H9 (cell line): ENCODE results near the gene EGLN3. TPM values are rescaled to one million over a fixed set of nuclear protein-coding genes. Genes with fewer than 3 reads are reported as not detected.
"Not testable (repeated sequence)": the region's sequence is repeated elsewhere in the genome, so short reads cannot be mapped to it uniquely, and the experiment has no call there.

ENCODE experiments used
- DNase-seq: peaks from one replicate; pipeline ENCODE4 v3.0.0-alpha.2; 2017
- H2AFZ ChIP-seq: one replicate; pipeline ENCODE4 v1.6.1; 2013; ENCODE audit warnings: mild to moderate bottlenecking, low read length, control low read depth, moderate library complexity
- H2AK5ac ChIP-seq: 2 replicates; pipeline ENCODE4 v1.6.1; 2013; ENCODE audit warnings: low read length, control low read depth, mixed read lengths; ENCODE audit not compliant: insufficient read length
- H2BK120ac ChIP-seq: one replicate; pipeline ENCODE4 v1.6.1; 2013; ENCODE audit warnings: low read depth, mild to moderate bottlenecking, low read length, control low read depth, inconsistent platforms; ENCODE audit not compliant: poor library complexity, severe bottlenecking
- H2BK12ac ChIP-seq: 2 replicates; pipeline ENCODE4 v1.6.1; 2013; ENCODE audit warnings: low read length, control low read depth, mixed read lengths, low read depth; ENCODE audit not compliant: insufficient read length
- H2BK15ac ChIP-seq: 2 replicates; pipeline ENCODE4 v1.6.1; 2013; ENCODE audit warnings: low read depth, low read length, control low read depth
- H2BK20ac ChIP-seq: one replicate; pipeline ENCODE4 v1.6.1; 2013; ENCODE audit warnings: low read depth, mild to moderate bottlenecking, low read length, control low read depth, inconsistent platforms; ENCODE audit not compliant: poor library complexity, severe bottlenecking
- H2BK5ac ChIP-seq: 2 replicates; pipeline ENCODE4 v1.6.1; 2013; ENCODE audit warnings: low read length, control low read depth, mixed read lengths; ENCODE audit not compliant: insufficient read length
- H3K14ac ChIP-seq: 2 replicates; pipeline ENCODE4 v1.6.1; 2013; ENCODE audit warnings: low read length, control low read depth; ENCODE audit not compliant: insufficient read depth
- H3K18ac ChIP-seq: 2 replicates; pipeline ENCODE4 v1.6.1; 2013; ENCODE audit warnings: low read depth, mild to moderate bottlenecking, mixed read lengths, low read length, control low read depth; ENCODE audit not compliant: insufficient read length
- H3K23ac ChIP-seq: 2 replicates; pipeline ENCODE4 v1.6.1; 2013; ENCODE audit warnings: low read length, control low read depth, mixed read lengths, low read depth; ENCODE audit not compliant: insufficient read length
- H3K23me2 ChIP-seq: 2 replicates; pipeline ENCODE4 v1.6.1; 2013; ENCODE audit warnings: low read depth, mild to moderate bottlenecking, mixed read lengths, low read length, control low read depth; ENCODE audit not compliant: insufficient read length, poor library complexity, severe bottlenecking
- H3K27ac ChIP-seq: 2 replicates; pipeline ENCODE4 v1.5.1; 2013; ENCODE audit warnings: low read length, control low read depth, mixed read lengths, low read depth; ENCODE audit not compliant: insufficient read length
- H3K27me3 ChIP-seq: 2 replicates; pipeline ENCODE4 v1.6.1; 2013; ENCODE audit warnings: low read length, control low read depth, inconsistent platforms; ENCODE audit not compliant: insufficient read depth
- H3K4ac ChIP-seq: 2 replicates; pipeline ENCODE4 v1.6.1; 2013; ENCODE audit warnings: low read depth, mild to moderate bottlenecking, control low read depth, inconsistent platforms, low read length, moderate library complexity
- H3K4me1 ChIP-seq: 2 replicates; pipeline ENCODE4 v1.6.1; 2013; ENCODE audit warnings: low read length, control low read depth, inconsistent platforms; ENCODE audit not compliant: insufficient read depth
- H3K4me2 ChIP-seq: 2 replicates; pipeline ENCODE4 v1.6.1; 2013; ENCODE audit warnings: low read length, control low read depth, mixed read lengths; ENCODE audit not compliant: insufficient read length, insufficient read depth
- H3K56ac ChIP-seq: 2 replicates; pipeline ENCODE4 v1.6.1; 2013; ENCODE audit warnings: low read depth, mild to moderate bottlenecking, mixed read lengths, low read length, control low read depth; ENCODE audit not compliant: insufficient read length
- H3K79me1 ChIP-seq: 2 replicates; pipeline ENCODE4 v1.6.1; 2013; ENCODE audit warnings: low read depth, mild to moderate bottlenecking, moderate library complexity, low read length, control low read depth, inconsistent platforms; ENCODE audit not compliant: insufficient read depth, poor library complexity, severe bottlenecking
- H3K79me2 ChIP-seq: 2 replicates; pipeline ENCODE4 v1.6.1; 2013; ENCODE audit warnings: low read length, control low read depth, inconsistent platforms; ENCODE audit not compliant: insufficient read depth
- H3K9ac ChIP-seq: 2 replicates; pipeline ENCODE4 v1.6.1; 2013; ENCODE audit warnings: low read length, control low read depth, mixed read lengths; ENCODE audit not compliant: insufficient read length; ENCODE audit errors: extremely low read depth
- H3K9me3 ChIP-seq: one replicate; pipeline ENCODE4 v1.6.1; 2013; ENCODE audit warnings: low read depth, low read length, inconsistent platforms; ENCODE audit not compliant: control insufficient read depth
- H3T11ph ChIP-seq: one replicate; pipeline ENCODE4 v1.6.1; 2013; ENCODE audit warnings: mild to moderate bottlenecking, low read length, control low read depth, inconsistent platforms
- H4K20me1 ChIP-seq: one replicate; pipeline ENCODE4 v1.6.1; 2013; ENCODE audit not compliant: control insufficient read depth, insufficient read length, insufficient read depth
- H4K5ac ChIP-seq: 2 replicates; pipeline ENCODE4 v1.6.1; 2013; ENCODE audit warnings: low read depth, mild to moderate bottlenecking, mixed read lengths, low read length, control low read depth; ENCODE audit not compliant: insufficient read length
- H4K8ac ChIP-seq: replicated peaks from 2 replicates; pipeline ENCODE4 v1.6.1; 2013; ENCODE audit warnings: low read length, control low read depth, mixed read lengths, low read depth; ENCODE audit not compliant: insufficient read length
- H4K91ac ChIP-seq: 2 replicates; pipeline ENCODE4 v1.6.1; 2013; ENCODE audit warnings: low read depth, mild to moderate bottlenecking, moderate library complexity, mixed read lengths, low read length, control low read depth; ENCODE audit not compliant: insufficient read length
- H3K27ac Mint-ChIP-seq, 3 experiments: 2 replicates in 2 of 3; 3 replicates in 1 of 3; pipeline ENCODE4 v1.8.0; 2020 to 2021; ENCODE audit warnings: mixed read lengths in 3 of 3, mild to moderate bottlenecking in 1 of 3, moderate library complexity in 1 of 3
- H3K27me3 Mint-ChIP-seq: 2 replicates; pipeline ENCODE4 v1.8.0; 2021; ENCODE audit warnings: low read depth, mild to moderate bottlenecking, moderate library complexity, mixed read lengths
- H3K36me3 Mint-ChIP-seq, 3 experiments: 2 replicates in 2 of 3; 3 replicates in 1 of 3; pipeline ENCODE4 v1.8.0; 2020 to 2021; ENCODE audit warnings: low read depth in 3 of 3, mixed read lengths in 3 of 3; ENCODE audit not compliant: insufficient read depth in 1 of 3
- H3K4me1 Mint-ChIP-seq, 2 experiments: 2 replicates each; pipeline ENCODE4 v1.8.0; 2020; ENCODE audit warnings: mixed read lengths in 2 of 2
- H3K4me3 Mint-ChIP-seq, 2 experiments: 2 replicates in 1 of 2; 3 replicates in 1 of 2; pipeline ENCODE4 v1.8.0; 2020 to 2021; ENCODE audit warnings: mild to moderate bottlenecking in 2 of 2, mixed read lengths in 2 of 2, moderate library complexity in 1 of 2
- H3K9me3 Mint-ChIP-seq, 2 experiments: 2 replicates in 1 of 2; 3 replicates in 1 of 2; pipeline ENCODE4 v1.8.0; 2020; ENCODE audit warnings: mild to moderate bottlenecking in 2 of 2, mixed read lengths in 2 of 2, moderate library complexity in 1 of 2
- CTCF ChIP-seq: fragments of 200-600 bp; sonication (generic); conservative IDR thresholded peaks from 3 replicates; pipeline ENCODE4 v1.8.0; 2021; ENCODE audit warnings: antibody characterized with exemption, mild to moderate bottlenecking
- WGBS: extraction: QIAGEN DNeasy Blood & Tissue Kit; methylation state at CpG from one replicate; pipeline ENCODE4 v1.1.7; 2013; ENCODE audit warnings: missing lambda C conversion rate, low lambda C conversion rate, mixed read lengths; ENCODE audit not compliant: insufficient read length; ENCODE audit errors: extremely low coverage; 5-methylcytosine and 5-hydroxymethylcytosine counted together
- total RNA-seq: library from RNA; stranded (reverse); gene quantifications from 2 replicates; pipeline ENCODE4 v1.2.1, GENCODE V29; 2021

Gene EGLN3
- total RNA-seq, 1 experiment from 2014 or later, result 19.8 TPM

GRCh38 chr14:33963892-33964291 lies 13.0 kb upstream of the EGLN3 start:
- Mint-ChIP-seq H3K36me3 (peaks cover 0 to 7% (median 0%) of the 10 kb centered on the region in 3 experiments; a peak in 2 of 7 replicates), H3K27ac (no peak overlapping the region), H3K4me1 (peaks cover 36 to 42% of the 10 kb centered on the region in 2 experiments), H3K4me3 (no peak overlapping the region), H3K9me3 (peaks cover 5 to 6% of the 10 kb centered on the region in 2 experiments), H3K27me3 (no peaks in the 10 kb centered on the region)
- H2BK12ac ChIP-seq, result no peak overlapping the region
- H3T11ph ChIP-seq, result no peak overlapping the region
- no peak overlapping the region for H3K23ac ChIP-seq
- no peaks in the 10 kb centered on the region for H3K79me1 ChIP-seq
- H2BK20ac ChIP-seq, result no peak overlapping the region
- no peak overlapping the region for H3K14ac ChIP-seq
- H3K18ac ChIP-seq, result no peak overlapping the region
- H3K4me1 ChIP-seq, result peaks cover 6% of the 10 kb centered on the region; the same call in 1 of the 2 replicates
- no peak overlapping the region for H3K56ac ChIP-seq
- no peak overlapping the region for H3K9ac ChIP-seq
- no peaks in the 10 kb centered on the region for H3K27me3 ChIP-seq
- H3K27ac ChIP-seq, result no peak overlapping the region
- H2AK5ac ChIP-seq, result no peak overlapping the region
- H2BK5ac ChIP-seq, result no peak overlapping the region
- H4K20me1 ChIP-seq, result no peaks in the 10 kb centered on the region
- no peak overlapping the region for H4K8ac ChIP-seq
- H4K5ac ChIP-seq, result no peak overlapping the region
- H2BK120ac ChIP-seq, result no peak overlapping the region
- no peak overlapping the region for H3K4ac ChIP-seq
- no peak overlapping the region for H3K4me2 ChIP-seq
- H4K91ac ChIP-seq, result no peak overlapping the region
- H3K9me3 ChIP-seq, result no peaks in the 10 kb centered on the region
- H3K23me2 ChIP-seq, result no peaks in the 10 kb centered on the region
- H2BK15ac ChIP-seq, result no peak overlapping the region
- DNase-seq, result no peak
- no peak overlapping the region for H2AFZ ChIP-seq
- H3K79me2 ChIP-seq, result no peaks in the 10 kb centered on the region
- no peak for TF ChIP-seq CTCF
- WGBS, result no CpG with 5 or more reads among the region's 5 CpGs

- not testable (repeated sequence) for H3K27me3 Mint-ChIP-seq, H3K9me3 Mint-ChIP-seq, H2BK5ac ChIP-seq, H3K79me2 ChIP-seq, DNase-seq, H2BK20ac ChIP-seq, H4K8ac ChIP-seq, H4K5ac ChIP-seq, H3K36me3 Mint-ChIP-seq, H3K9ac ChIP-seq, H3K27ac ChIP-seq, H3K27me3 ChIP-seq, H3K18ac ChIP-seq, H4K20me1 ChIP-seq, H3K4ac ChIP-seq, H3K4me2 ChIP-seq, H3K9me3 ChIP-seq, H3K14ac ChIP-seq, H3K79me1 ChIP-seq, H3K23me2 ChIP-seq, H3T11ph ChIP-seq, H3K27ac Mint-ChIP-seq, H2BK15ac ChIP-seq, H2AFZ ChIP-seq, H4K91ac ChIP-seq, H2BK12ac ChIP-seq, H2BK120ac ChIP-seq, H3K4me3 Mint-ChIP-seq, H3K4me1 ChIP-seq, H2AK5ac ChIP-seq, H3K56ac ChIP-seq, H3K23ac ChIP-seq
- no CpG with 5 or more reads among the region's 5 CpGs for WGBS
- peaks cover 37 to 41% of the 10 kb centered on the region in 2 experiments for H3K4me1 Mint-ChIP-seq
Observed at GRCh38 chr14:33962466-33962865, 11.6 kb upstream of the EGLN3 start.
